Measurements from ENCODE around the gene PRR36.

DNA sequence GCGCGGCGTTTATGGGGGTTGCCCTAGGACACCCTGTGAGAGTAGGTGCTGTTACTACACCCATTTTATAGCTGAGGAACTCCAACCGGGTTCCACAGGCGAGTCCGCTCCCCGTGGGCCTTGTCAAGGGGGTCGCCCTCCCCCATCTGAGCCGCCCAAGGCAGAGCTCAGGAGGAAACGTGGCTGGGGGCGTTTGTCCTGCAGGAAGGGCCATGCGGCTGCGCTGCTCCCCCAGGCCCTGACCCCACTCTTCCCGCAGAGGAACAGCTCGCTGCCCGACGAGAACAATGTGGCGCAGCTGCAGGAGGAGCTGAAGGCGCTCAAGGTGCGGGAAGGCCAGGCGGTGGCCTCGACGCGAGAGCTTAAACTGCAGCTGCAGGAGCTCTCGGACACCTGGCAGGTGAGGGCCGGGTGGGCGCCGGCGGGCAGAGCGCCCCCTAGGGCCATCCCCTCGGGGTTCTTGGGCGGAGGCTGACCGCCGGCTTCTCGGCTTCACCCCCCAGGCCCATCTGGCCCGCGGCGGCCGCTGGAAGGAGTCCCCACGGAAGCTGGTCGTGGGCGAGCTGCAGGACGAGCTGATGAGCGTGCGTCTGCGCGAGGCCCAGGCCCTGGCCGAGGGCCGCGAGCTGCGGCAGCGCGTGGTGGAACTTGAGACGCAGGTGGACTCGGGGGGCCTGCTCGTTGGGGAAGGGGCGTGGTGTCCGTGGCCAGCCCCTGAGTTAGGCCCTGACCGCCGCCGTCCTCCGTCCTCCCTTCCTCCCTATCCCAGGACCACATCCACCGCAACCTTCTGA lies 12.4 kb downstream of the PRR36 start:
- TF ChIP-seq, protein P1, sequence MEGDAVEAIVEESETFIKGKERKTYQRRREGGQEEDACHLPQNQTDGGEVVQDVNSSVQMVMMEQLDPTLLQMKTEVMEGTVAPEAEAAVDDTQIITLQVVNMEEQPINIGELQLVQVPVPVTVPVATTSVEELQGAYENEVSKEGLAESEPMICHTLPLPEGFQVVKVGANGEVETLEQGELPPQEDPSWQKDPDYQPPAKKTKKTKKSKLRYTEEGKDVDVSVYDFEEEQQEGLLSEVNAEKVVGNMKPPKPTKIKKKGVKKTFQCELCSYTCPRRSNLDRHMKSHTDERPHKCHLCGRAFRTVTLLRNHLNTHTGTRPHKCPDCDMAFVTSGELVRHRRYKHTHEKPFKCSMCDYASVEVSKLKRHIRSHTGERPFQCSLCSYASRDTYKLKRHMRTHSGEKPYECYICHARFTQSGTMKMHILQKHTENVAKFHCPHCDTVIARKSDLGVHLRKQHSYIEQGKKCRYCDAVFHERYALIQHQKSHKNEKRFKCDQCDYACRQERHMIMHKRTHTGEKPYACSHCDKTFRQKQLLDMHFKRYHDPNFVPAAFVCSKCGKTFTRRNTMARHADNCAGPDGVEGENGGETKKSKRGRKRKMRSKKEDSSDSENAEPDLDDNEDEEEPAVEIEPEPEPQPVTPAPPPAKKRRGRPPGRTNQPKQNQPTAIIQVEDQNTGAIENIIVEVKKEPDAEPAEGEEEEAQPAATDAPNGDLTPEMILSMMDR (IDR thresholded peaks at IDR 0.05), result no peak
- TF ChIP-seq POLR2A (IDR thresholded peaks at IDR 0.05), result no peak

All from prostate gland (tissue), 2 donors.